NCI-H2107 treated with DMSO at 0.1 percent for 48 hours (cell line): ENCODE measurements around the gene GCK.
A peak's percentile ranks its signal among the peaks of the same experiment; 100 is the strongest.

Source experiments
- DNase-seq: peaks from one replicate; lab custom pipeline; 2025; ENCODE audit not compliant: unreplicated experiment; lab: John Stamatoyannopoulos, UW

GCK gene

GRCh38 chr7:44223362-44224079 is 34.3 kb upstream of the GCK start:
- peak; percentile 70 for DNase-seq

GRCh38 chr7:44222776-44223261 is 33.6 kb upstream of the GCK start:
- DNase-seq, result no peak

GRCh38 chr7:44222074-44222473 is 32.8 kb upstream of the GCK start:
- peak; percentile 18 for DNase-seq

- no peak for DNase-seq
These were observed 32.1 kb upstream of the GCK start for GRCh38 chr7:44221231-44221791.

GRCh38 chr7:44220358-44221112 is 31.3 kb upstream of the GCK start:
- DNase-seq, result no peak

- DNase-seq, result no peak
These were observed 30.8 kb upstream of the GCK start for GRCh38 chr7:44220046-44220357.

- no peak for DNase-seq
These were observed 30.3 kb upstream of the GCK start for GRCh38 chr7:44219371-44220045.

- DNase-seq, result no peak
These were observed 29.4 kb upstream of the GCK start for GRCh38 chr7:44218418-44219201.

- no peak for DNase-seq
These were observed 28.7 kb upstream of the GCK start for GRCh38 chr7:44217852-44218402.

- no peak for DNase-seq
These were observed 28.0 kb upstream of the GCK start for GRCh38 chr7:44217223-44217714.

GRCh38 chr7:44216521-44217222 is 27.4 kb upstream of the GCK start:
- DNase-seq, result no peak

- DNase-seq, result peak; percentile 87
These were observed 26.8 kb upstream of the GCK start for GRCh38 chr7:44216019-44216418.

- peak; percentile 87 for DNase-seq
These were observed 26.3 kb upstream of the GCK start for GRCh38 chr7:44215531-44215930.

- DNase-seq, result no peak
These were observed 24.7 kb upstream of the GCK start for GRCh38 chr7:44213877-44214388.

GRCh38 chr7:44213206-44213876 is 24.1 kb upstream of the GCK start:
- DNase-seq, result no peak

- no peak for DNase-seq
These were observed 23.4 kb upstream of the GCK start for GRCh38 chr7:44212581-44213184.

GRCh38 chr7:44212018-44212417 is 22.8 kb upstream of the GCK start:
- no peak for DNase-seq

GRCh38 chr7:44211126-44211675 is 22.0 kb upstream of the GCK start:
- DNase-seq, result no peak
